Hepatocyte (in vitro differentiated cells): Measurements from ENCODE around the gene ABHD2.

ENCODE experiments used
- EZH2 ChIP-seq: fragments of 200-600 bp; sonication (generic); IDR thresholded peaks from 2 replicates; pipeline ENCODE4 v1.6.1; 2016; ENCODE audit warnings: antibody characterized with exemption, mild to moderate bottlenecking, borderline replicate concordance
- EZH2phosphoT487 ChIP-seq: fragments of 200-600 bp; sonication (generic); IDR thresholded peaks from one replicate; pipeline ENCODE4 v1.6.1; 2018; ENCODE audit warnings: antibody characterized with exemption, mild to moderate bottlenecking, low read depth, moderate library complexity; ENCODE audit not compliant: unreplicated experiment, severe bottlenecking
- TF ChIP-seq, protein P1 (sequence below): fragments of 200-600 bp; sonication (generic); IDR thresholded peaks from 2 replicates; pipeline ENCODE4 v1.5.1; 2016; ENCODE audit warnings: antibody characterized with exemption, mild to moderate bottlenecking; ENCODE audit not compliant: poor library complexity

DNA sequence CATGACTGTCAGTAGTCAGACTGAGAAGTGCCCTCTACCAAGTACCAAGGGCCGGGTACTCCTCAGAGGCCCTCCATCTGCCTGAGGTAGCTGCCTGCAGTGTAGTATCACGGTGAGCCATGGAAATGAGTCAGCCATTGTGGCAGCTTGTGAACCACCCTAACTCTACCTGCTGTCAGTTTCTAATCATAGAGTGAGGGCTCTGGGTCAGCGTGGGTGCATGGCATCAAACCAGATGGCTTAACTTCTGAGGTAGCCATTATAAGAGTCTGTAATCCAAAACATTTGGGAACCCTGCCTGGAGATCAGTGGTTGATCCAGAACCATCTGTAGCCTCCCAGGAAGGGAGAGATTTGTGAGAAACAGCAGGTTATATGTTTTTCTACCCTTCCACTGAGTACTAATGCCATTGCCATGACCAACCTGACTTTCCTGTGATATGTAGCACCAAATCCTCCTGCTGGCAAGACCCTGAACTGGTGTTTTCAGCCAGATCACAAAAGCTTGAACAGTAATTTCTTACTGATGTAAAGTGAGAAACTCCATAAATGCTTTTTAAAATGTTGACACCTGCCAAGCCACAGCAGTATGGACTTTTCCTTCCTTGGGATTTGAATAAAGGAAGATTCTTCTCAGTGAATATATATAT is 38.9 kb downstream of the ABHD2 start:
- TF ChIP-seq EZH2phosphoT487: no peak
- TF ChIP-seq, protein P1, sequence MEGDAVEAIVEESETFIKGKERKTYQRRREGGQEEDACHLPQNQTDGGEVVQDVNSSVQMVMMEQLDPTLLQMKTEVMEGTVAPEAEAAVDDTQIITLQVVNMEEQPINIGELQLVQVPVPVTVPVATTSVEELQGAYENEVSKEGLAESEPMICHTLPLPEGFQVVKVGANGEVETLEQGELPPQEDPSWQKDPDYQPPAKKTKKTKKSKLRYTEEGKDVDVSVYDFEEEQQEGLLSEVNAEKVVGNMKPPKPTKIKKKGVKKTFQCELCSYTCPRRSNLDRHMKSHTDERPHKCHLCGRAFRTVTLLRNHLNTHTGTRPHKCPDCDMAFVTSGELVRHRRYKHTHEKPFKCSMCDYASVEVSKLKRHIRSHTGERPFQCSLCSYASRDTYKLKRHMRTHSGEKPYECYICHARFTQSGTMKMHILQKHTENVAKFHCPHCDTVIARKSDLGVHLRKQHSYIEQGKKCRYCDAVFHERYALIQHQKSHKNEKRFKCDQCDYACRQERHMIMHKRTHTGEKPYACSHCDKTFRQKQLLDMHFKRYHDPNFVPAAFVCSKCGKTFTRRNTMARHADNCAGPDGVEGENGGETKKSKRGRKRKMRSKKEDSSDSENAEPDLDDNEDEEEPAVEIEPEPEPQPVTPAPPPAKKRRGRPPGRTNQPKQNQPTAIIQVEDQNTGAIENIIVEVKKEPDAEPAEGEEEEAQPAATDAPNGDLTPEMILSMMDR: no peak
- TF ChIP-seq EZH2: no peak
